Eye (tissue), 1 donor: ENCODE data around the gene FGF11.

Experiments used
- DNase-seq: peaks from one replicate; pipeline ENCODE4 v3.0.0-alpha.2; 2015

Gene FGF11

GRCh38 chr17:7435676-7436555 is 3.4 kb upstream of the FGF11 start:
- peak; percentile 65 for DNase-seq

- DNase-seq = peak; percentile 91
Observed at GRCh38 chr17:7436556-7437368, 2.5 kb upstream of the FGF11 start.

- DNase-seq = no peak
Observed at GRCh38 chr17:7437369-7437863, 1.9 kb upstream of the FGF11 start.

DNA sequence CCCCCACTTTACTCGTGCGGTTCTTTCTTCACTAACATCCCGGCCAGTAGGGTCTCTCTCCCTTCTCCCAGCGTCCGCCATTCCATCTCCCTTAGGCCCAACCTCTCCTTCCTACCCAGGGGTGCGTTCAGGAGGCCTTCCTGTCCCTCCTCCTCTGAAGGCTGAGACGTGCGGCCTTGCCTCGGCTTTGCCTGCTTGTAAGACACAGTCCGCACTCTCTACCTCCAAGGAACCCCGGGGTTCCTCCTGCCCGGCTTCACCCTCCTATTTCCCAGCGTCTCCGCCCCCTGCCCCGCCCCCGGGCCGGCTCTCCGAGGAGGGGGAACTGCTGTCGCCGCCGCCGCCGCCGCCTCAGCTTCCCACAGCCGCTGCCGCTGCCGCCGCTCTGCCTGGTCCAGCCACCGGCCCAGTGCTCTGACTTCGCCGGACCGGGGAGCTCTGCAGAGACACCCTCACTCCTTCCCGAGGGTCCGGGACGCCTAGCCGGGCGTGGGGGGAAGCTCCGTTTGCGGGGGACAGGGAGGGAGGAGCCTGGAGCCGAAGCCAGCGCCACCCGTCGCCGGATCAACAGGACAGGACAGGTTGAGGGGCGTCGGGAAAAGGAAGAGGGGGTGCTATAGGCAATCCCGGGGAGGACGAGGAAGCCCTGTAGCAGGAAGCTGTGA is 1.2 kb upstream of the FGF11 start:
- peak; percentile 79 for DNase-seq

DNA sequence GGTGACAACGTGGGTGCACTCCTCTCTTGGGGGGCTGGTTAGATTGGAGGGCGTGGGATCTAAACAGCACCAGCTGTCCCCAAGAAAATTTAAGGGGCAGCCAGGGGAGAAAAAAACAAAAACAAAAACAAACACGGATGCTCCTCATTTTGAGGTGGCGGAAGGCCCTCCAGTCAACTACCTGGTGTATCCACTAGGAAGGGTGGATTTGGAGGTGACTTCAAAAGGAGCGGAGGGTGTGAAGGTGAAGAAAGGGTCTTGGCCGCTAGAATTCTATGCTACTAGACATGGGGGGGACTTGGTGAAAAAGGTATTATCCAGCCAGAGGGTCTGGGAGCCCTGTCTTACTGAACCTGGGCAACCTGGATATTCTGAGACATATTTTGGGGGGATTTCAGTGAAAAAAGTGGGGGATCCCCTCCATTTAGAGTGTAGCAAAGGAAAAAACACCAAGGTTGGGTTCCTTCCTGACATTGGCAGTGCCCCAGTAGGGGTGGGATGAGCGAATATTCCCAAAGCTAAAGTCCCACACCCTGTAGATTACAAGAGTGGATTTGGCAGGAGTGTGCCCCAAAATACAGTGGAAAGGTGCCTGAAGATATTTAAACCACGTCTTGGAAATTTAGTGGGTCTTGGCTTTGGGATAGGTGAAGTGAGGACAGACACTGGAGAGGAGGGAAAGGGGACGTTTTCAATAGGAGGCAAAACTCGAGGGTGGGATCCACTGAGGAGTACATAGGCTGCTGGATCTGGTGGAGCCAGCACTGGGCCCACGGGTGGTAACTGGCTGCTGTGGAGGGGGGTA is 454 bp upstream of the FGF11 start:
- DNase-seq = no peak

DNA sequence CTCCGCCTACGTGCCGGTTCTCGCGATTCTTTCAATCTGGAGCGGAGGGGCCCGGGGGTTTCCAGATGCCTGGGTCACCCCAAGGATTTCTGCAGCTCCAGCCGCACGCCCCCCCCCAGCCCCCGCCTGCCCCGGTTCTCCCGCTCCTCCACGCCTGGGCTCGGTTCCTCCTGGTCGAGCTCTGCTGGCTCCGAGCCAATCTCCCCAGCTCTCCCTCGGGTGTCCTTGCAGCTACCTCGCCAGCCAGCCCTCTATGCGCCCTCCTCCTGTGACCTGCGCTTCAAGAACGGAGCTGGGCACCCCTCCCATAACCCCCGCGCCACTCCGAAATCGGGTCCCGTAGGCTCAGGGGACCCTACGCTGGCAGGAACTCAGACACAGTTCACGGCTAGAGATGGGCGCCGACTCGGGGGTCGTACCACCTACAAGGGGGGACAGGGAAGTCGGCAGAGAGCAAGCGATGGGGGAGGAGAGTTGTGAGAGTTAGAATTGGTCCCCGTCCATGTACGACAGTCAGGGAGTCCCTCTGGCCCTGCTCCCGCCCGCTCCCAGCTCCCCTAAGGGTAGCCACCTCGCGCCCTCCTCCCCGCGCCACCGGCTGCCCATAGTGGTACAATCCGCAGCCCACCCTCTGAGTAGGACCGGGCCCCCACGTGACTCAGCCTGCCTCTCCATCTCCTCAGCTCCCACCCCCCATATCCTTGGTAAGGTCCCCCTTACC is 961 bp downstream of the FGF11 start:
- DNase-seq = peak; percentile 93

- DNase-seq = no peak
Observed at GRCh38 chr17:7440834-7441195, 1.5 kb downstream of the FGF11 start.

GRCh38 chr17:7441266-7441665 is 2.0 kb downstream of the FGF11 start:
- no peak for DNase-seq

DNA sequence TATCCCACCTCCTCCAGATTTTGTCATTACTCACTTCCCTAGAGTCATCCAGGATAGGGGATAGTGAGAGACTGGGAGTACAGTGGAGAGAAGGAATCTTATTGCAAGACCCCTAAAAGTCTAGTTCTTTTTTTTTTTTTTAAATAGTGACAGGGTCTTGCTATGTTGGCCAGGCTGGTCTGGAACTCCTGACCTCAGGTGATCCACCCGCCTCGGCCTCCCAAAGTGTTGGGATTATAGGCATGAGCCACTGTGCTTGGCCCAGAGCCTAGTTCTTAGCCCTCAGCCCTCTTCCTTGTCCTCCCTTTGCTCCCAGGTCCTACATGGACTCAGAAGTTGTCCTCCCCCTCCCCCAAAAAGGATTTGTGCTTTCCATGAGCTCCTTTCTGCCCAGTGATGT is 2.8 kb downstream of the FGF11 start:
- DNase-seq = no peak

GRCh38 chr17:7443499-7444485 is 4.5 kb downstream of the FGF11 start:
- no peak for DNase-seq

- peak; percentile 80 for DNase-seq
Observed at GRCh38 chr17:7444682-7445618, 5.6 kb downstream of the FGF11 start, which contains the start of gene CHRNB1. TSS of gene CHRNB1 (plus strand) at chr17:7445061. CDS start at chr17:7445128, 67 bp downstream.

DNA sequence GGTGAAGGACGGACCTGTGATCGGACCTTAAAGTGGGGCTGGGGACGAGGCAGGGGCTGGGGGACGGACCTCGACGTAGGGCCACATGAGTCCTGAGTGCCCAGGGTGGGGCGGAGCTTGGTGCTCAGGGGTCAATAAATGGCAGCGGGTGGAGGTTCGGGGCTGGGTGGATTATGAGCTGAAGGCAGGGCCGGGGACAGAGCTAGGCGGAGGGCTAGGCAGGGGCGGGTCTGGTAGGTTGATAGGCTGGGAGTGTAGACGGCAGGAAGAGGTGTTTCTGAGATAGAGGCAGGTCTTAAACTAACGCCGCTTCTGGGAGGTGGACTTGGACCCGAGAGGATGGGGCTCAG is 6.3 kb downstream of the FGF11 start:
- no peak for DNase-seq

- no peak for DNase-seq
Observed at GRCh38 chr17:7448461-7448860, 9.1 kb downstream of the FGF11 start.

DNA sequence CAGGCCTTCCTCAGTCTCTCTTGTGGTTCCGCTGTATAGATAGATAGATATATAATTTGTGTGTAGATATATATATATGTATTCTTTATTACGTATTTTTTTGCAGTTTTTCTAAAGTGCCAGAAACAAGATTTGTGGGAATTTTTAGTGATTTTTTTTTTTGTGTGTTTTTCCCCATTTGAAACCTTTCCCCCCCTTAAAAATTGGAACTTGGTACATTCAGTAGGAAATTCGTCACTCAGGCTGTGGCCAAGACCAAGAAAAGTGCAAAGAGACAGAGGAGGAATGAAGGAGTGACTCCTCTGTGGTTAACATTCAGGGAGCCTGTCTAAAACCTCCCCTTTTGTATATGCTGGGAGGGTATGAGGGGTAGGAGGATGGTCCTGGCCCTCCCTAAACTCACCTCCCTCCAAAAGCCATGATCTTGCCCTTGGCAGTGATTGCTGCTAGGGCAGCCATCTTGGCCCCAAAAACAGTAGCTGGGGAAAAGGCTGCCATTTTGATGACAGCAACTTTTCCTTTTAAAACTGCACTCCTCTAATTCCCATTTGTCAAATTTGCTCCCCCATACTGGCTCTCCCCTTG is 20.7 kb downstream of the FGF11 start:
- no peak for DNase-seq

DNA sequence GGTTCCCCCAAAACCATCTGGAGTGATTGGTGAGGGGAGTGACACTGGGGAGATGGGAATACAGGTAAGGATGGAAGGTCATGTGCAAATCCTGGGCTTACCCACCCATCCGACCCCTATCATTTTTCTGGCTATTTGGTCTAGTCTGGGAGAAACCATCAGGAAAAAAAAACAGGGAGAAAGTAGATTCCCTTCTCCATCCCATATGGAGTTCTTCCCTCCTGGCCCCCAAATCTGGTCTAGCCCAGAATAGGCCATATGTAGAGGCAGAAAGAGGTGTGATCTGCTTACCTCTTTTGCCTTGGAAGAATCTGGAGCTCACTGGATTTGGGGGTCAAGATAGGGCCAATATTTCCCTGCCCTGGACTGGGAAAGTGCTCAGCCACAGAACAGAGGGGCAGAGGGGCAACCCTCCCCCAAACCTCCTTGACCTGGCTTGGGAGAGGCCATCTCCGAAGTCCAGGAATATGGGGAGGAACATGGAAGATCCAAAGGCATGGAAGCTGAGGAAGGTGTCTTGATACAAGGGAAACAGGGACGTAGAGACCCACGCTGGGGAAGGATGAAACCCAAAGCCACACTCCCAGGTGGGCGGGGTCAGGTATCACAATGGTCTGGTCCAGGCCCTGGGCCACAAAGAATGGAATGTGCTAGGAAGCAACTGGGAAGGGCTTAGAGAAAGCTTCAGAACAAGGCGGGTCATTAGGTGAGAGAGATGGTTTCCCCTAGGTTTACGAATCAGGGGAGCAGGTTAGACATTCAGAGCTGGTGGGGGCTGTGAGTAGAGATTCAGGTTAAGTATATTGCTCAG is 21.7 kb downstream of the FGF11 start:
- DNase-seq = no peak

DNA sequence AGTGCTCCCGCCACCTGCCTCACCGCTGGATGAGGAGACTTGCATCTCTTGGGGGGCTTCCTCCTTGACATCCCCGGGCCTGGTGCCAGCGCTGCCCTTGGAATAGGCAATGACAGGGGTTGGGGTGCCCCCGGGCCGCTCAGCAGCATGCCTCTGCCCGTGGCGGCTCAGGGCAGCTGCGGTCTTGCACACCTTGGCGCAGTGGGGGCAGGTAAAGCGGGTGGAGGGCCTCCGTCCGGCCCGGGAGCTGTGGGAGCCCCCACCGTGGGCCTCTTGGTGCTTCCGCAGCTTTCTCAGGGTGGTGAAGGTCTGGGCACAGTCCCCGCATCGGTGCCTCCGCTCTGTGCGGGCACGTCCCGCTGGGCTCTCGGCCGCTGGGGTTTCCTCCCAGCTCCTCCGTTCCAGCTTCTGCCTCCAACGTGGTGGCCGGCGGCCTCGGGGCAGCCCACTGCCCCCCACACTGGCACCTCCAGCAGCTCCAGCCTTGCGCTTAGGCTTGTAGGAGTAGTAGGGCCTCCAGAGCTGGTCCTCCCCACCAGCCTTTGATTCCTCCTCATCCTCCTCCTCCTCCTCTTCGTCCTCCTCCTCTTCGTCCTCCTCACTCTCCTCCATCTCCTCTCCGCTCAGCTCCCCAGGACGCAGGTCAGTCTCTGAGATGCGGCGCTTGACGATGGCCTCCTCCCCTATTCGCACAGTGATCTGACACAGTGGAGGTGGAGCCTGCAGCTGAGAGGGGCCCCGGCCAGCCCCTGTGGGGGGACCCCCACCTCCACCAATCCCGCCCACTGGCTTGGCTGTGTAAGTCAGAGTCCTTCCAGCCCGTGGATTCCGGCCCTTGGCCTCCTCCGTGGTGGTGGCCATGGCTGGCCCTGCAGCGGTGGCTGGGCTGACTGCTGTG is 23.4 kb downstream of the FGF11 start:
- no peak for DNase-seq

GRCh38 chr17:7463372-7463846 is 24.1 kb downstream of the FGF11 start:
- DNase-seq = no peak
